GM10847 (cell line): ENCODE results near the gene CACNB2.

ENCODE experiments used
- POLR2A ChIP-seq: IDR thresholded peaks from 2 replicates; pipeline ENCODE4 v1.6.1; 2011; ENCODE audit not compliant: insufficient read length; ENCODE audit errors: extremely low read depth

The CACNB2 gene

GRCh38 chr10:18164748-18165361 lies 24.6 kb downstream of the CACNB2 start:
- no peak for TF ChIP-seq POLR2A

GRCh38 chr10:18178854-18179483 lies 38.7 kb downstream of the CACNB2 start:
- no peak for TF ChIP-seq POLR2A

DNA sequence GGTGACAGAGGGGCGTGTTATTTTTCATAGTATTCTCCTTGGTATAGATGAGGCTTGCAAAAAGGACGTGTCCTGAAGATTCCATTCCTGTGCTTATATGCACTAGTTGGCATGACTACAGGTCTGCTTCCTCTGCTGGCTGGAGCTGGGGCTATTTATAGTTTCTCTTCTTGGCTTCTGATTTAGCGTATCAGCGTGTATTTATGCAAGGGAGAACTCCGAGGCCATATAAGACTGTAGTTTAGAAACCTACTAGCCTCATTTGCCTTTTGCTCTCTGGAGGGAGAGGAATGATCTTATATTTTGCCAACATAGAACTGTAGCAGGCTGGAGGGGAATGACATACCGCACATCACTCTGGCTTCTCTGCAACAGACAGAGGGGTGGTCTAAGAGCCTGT lies 39.7 kb downstream of the CACNB2 start:
- no peak for TF ChIP-seq POLR2A

DNA sequence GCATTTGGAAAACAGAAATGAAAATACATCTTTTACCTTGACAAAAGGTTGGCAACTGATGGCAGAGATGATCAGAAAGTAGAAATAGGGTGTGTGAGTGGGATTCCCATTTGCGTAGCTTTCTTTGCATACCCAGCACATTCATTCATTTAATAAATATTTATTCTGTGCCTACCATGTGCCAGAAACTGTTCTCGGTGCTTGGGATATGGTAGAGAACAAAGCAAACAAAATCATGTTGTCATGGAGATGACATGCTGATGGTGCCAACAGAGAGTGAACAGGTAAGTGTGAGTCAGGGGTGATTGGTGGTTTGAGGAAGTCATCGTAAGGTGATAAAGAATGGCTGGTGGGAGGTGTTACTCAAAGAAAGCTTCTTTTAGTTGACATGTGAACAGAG lies 45.4 kb downstream of the CACNB2 start:
- TF ChIP-seq POLR2A, result no peak

DNA sequence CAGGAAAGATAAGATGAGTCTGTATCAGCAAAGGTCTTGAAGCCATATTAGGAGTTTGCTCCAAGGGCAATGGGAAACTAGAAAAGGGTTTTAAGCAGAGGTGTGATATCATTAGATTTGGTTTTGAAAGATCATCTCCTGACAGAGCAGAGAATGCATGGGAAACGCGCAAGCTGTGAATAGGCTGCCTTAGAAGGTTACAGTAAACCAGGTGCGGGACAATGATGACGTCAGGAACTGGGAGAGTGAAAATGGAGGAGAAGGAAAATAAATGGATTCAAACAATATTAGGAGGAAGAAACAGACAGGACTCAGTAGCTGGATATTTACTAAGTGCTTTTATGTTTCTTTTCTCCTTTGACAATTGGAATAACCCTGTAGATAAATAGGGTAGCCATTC lies 50.6 kb downstream of the CACNB2 start:
- TF ChIP-seq POLR2A, result no peak

GRCh38 chr10:18194634-18195033 lies 54.4 kb downstream of the CACNB2 start:
- no peak for TF ChIP-seq POLR2A

DNA sequence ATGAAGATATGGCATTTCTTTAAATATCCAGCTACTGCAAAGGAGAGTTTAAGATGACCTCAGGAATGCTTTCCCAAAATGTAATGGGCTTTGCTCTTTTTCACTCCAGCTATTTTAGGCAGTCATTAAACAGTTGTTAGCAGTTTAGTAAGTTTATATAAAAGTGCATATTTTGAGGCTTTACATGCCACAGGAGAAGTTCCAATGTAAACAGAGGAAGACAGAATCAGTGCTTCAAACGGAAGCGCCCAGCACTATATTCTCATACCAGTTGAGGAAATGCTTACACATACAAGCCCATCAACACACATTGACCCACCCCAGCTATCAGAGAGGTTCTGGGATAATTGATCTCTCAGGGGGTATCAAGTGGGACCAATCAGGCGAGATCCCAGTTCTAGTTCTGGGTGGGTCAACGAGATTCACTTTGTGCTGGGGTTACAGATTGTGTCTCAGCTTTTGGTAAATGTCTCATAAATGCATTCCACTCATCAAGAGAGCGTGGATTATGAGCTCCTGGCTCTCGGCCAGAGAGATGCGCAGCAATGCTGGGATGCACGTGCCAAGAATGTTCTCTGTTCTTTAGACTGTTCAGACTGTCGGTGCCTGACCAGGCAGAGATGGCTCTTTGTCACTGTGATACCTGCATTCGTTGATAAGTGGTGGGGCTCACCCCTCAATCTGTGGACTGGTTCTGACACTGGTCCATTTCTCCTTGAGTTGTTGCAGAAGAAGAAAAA lies 55.0 kb downstream of the CACNB2 start:
- TF ChIP-seq POLR2A, result no peak

- TF ChIP-seq POLR2A, result no peak
Observed at GRCh38 chr10:18196806-18197550, 56.8 kb downstream of the CACNB2 start.

DNA sequence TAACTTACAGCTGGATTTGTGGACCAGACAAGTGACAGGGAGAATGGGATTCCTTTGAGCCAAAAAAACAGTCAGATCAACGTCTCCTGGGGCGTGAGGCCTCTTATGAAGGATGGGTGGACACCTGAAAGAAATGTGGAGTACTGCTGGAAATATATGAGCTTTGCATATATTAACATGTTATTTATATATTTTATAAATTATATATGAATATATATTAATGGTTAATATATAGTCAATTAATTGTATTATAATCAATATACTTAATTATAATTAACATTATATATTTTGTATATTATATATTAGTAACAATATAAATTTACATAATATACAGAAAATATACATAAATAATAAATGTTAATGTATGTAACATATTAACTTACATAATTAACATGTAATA lies 57.5 kb downstream of the CACNB2 start:
- no peak for TF ChIP-seq POLR2A

GRCh38 chr10:18201877-18202276 lies 61.7 kb downstream of the CACNB2 start:
- no peak for TF ChIP-seq POLR2A

DNA sequence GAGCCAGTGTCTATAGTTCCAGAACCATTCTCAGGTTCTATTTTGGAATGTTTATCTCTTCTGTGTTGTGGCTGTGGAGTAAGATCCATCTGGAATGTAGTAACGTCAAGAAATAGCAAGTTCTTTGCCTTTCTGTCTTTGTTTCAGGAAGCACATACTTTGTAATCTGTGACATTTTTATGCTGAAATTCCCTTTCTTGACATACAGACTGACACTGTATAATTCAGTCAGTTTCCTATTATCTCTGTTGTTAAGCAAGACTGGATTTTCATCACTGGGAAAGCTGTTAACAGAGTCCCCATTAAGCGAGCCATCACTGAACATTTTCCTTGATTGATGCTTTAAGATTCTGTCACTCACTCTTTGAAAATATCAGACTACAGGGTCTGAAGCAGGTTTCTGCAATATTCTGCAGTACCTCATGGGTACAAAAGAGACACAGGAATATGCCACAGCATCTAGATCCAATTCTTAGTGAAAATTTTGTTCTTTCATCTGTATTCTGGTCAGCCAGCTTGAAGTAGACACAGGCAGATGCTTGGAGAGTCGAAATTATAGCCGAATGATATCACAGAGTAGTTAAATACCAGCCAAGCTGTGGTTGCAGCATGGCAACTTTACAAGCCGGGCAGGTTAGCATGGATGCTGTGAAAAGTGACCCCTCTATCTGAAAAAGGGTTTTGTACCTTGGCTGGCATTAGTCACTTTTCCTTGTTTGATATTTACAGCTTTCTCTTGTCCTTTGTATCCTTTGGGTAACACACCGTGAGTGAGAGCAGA lies 62.6 kb downstream of the CACNB2 start:
- no peak for TF ChIP-seq POLR2A

GRCh38 chr10:18203471-18203870 lies 63.2 kb downstream of the CACNB2 start:
- no peak for TF ChIP-seq POLR2A

DNA sequence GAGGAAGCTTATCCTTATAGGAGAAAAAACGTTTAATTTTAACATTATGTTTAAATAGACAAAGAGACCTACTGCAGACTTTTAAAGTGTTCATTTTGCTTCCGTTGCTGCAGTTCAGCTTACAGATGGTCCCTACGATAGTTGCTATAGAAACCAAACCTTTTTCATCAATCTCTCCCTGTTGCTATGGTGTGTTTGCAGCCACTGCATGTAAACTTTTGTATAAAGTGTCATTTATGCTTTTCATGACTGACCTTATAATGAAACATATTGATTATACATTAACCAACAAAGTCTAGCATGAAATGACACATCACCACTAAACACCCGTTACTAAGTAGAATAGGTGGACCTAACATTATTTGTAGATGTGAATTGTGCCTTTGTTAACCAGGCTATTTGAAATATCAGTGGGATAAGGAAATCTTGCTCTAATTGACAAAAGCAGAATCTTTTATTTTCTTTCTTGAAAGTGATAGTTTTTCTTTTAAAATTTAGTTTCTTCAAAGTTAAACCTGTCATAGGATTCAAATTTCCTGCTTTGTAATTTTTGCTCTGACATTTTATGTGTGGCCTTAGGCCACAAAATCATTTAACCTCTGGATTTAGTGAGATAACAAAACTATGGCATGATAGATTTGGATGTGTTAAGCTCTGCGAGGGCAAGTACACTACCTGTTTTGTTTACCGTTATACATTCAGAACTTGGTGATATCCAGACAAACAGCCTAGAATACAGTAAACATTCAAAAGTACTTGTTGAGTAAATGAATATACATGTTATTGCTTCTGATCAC lies 64.0 kb downstream of the CACNB2 start:
- no peak for TF ChIP-seq POLR2A
